ENCODE data around the gene ANKRD10. TPM values are rescaled to one million over a fixed set of nuclear protein-coding genes. Genes with fewer than 3 reads are reported as not detected.
A peak's percentile ranks its signal among the peaks of the same experiment; 100 is the strongest.

The ANKRD10 gene
- total and polyA plus RNA-seq, 3 experiments from 2014 or later, result 65.4 to 76.1 (median 65.8) TPM

DNA sequence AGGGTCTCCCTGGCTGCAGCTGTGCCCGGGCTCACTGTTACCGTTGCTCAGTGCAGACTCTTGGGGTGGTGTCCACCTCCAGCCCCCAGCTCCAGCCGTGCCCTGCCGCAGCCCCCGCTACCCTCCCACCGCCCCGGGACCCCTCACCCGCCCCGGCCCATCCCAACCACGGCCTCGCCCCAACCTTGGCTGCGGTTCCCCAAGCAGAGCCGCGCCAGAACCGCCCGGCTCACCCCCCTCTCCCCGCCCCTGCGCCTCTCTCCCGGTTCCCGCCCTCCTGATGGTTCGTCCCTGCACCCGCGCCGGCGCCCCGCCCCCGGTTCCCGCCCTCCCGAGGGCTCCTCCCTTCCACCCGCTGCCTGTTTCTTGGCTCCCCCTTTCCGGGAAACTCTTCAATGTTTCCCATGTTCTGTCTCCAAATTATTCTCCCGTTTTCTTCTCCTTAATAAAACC lies 40.3 kb downstream of the ANKRD10 start:
- peaks cover 6 to 19% (median 7%) of the 10 kb centered on the region in 3 donors for H3K4me1 Mint-ChIP-seq
- ChIA-PET POLR2A (no interaction called here), CTCF (no interaction called here)
- Histone ChIP-seq H3K9me3 (ENCODE audit: low read length) (no peaks in the 10 kb centered on the region), H3K4me1 (ENCODE audit: insufficient read depth, low read length) (peaks cover 14% of the 10 kb centered on the region), H3K27me3 (ENCODE audit: insufficient read depth, low read length, poor library complexity, severe bottlenecking) (no peaks in the 10 kb centered on the region), H3K27ac (ENCODE audit: low read depth, low read length) (no peak overlapping the region), H3K4me3 (ENCODE audit: low read length) (peak overlapping the region; percentile 51), H3K36me3 (ENCODE audit: insufficient read depth, low read length) (no peaks in the 10 kb centered on the region)
- H3K4me3 Mint-ChIP-seq, result peak overlapping the region; percentile 1 to 82 (median 70)
- H3K27ac Mint-ChIP-seq, result peak overlapping the region in 3 of 8 donors; percentile 8 to 60 (median 39)
- H3K36me3 Mint-ChIP-seq, result no peaks in the 10 kb centered on the region
- H3K9me3 Mint-ChIP-seq, result no peaks in the 10 kb centered on the region
- H3K27me3 Mint-ChIP-seq, result peaks cover 13 to 30% of the 10 kb centered on the region in 2 donors
- DNase-seq, result peak in 2 of 5 donors; percentile 7 to 16

DNA sequence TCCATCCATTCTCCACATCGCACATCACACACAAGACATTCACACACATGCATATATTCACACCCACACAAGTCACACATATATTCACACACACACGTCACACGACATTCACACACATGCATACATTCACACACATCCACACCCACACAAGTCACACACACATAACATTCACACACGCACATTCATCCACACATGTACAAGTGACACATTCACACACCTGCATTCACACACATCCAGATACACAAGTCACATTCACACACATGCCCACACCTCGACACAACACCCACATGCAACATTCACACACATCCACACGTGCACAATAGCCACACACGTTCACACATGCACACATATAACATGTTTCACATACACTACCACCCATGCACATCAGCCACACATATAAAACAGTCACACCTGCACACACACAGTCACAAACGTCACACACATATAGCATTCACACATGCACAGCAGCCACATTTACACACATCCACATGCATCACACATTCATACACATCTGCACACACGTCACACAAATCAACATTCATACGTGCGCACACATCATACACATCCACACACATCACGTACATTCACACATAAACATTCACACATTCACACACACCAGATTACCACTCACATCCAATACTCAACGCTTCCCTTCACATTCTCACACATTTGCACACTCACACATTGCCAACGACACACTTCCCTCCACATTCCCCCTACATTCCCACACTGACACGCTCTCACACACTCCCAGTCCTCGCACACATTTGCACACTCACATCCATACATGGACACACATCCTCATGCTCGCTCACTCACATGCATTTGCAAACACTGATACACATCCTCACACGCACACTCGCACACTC lies 41.0 kb downstream of the ANKRD10 start:
- H3K36me3 ChIP-seq (ENCODE audit: insufficient read depth, low read length), result no peaks in the 10 kb centered on the region
- H3K27me3 ChIP-seq (ENCODE audit: insufficient read depth, low read length, poor library complexity, severe bottlenecking), result no peaks in the 10 kb centered on the region
- H3K4me3 ChIP-seq (ENCODE audit: low read length), result peak overlapping the region; percentile 51
- Mint-ChIP-seq H3K27me3 (peaks cover 19 to 37% of the 10 kb centered on the region in 2 donors), H3K4me3 (no peak overlapping the region), H3K4me1 (peaks cover 6 to 24% (median 7%) of the 10 kb centered on the region in 3 donors), H3K36me3 (no peaks in the 10 kb centered on the region), H3K27ac (no peak overlapping the region), H3K9me3 (no peaks in the 10 kb centered on the region)
- H3K4me1 ChIP-seq (ENCODE audit: insufficient read depth, low read length), result peaks cover 14% of the 10 kb centered on the region
- ChIA-PET CTCF (no interaction called here), POLR2A (no interaction called here)
- H3K27ac ChIP-seq (ENCODE audit: low read depth, low read length), result no peak overlapping the region
- no peaks in the 10 kb centered on the region for H3K9me3 ChIP-seq (ENCODE audit: low read length)
- no peak for DNase-seq

DNA sequence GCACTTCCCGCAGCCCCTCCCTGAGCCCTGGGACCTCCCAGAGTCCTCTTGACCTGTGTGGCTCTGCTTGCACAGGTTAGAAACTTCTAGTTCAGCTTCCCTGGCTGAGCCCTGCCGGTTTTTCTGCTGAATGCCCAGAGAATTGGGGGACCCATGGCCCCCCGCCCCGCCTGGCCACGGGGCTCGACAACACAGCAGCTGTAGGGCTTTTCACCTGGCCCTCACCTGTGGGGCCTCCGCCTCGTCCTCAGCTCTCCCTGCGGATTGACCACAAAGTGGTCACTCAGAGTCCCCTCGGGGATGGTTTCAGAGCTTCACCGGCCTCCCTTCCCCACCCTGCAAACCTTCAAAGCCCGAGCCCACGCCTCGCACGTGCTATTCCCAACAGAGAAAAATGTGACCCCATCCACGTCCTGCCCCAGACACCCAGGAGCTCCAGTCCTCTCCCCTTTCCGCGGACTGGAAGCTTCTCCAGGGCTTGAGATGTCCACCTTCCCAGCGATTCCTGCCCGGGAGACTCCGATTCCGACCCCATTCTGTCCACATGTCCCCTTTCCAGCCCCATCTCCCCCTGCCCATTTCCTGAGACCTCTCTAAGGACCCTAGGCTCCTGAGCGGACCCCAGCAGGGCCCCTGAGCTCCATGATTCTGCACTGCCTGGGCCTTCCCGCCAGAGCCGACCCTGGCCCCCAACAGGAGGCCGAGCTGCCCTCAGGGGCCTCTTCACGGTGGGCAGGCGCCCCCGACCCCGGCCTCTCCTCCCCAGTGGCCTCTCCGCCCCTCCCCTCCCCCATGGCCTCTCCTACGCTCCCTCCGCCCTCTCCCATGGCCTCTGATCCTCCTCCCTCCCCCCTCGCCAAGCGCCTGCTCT lies 41.9 kb downstream of the ANKRD10 start:
- CTCF ChIA-PET, result no interaction called here
- Histone ChIP-seq H3K9me3 (ENCODE audit: low read length) (no peaks in the 10 kb centered on the region), H3K36me3 (ENCODE audit: insufficient read depth, low read length) (no peaks in the 10 kb centered on the region), H3K27ac (ENCODE audit: low read depth, low read length) (no peak overlapping the region), H3K27me3 (ENCODE audit: insufficient read depth, low read length, poor library complexity, severe bottlenecking) (no peaks in the 10 kb centered on the region), H3K4me3 (ENCODE audit: low read length) (no peak overlapping the region), H3K4me1 (ENCODE audit: insufficient read depth, low read length) (peaks cover 14% of the 10 kb centered on the region)
- POLR2A ChIA-PET, result no interaction called here
- H3K4me3 Mint-ChIP-seq, result peak overlapping the region in 1 of 7 donors; percentile 43
- no peak overlapping the region for H3K27ac Mint-ChIP-seq
- H3K27me3 Mint-ChIP-seq, result peaks cover 27 to 44% of the 10 kb centered on the region in 2 donors
- DNase-seq, result no peak
- no peaks in the 10 kb centered on the region for H3K9me3 Mint-ChIP-seq
- H3K4me1 Mint-ChIP-seq, result peaks cover 6 to 24% (median 7%) of the 10 kb centered on the region in 3 donors
- peaks cover 0 to 2% (median 0%) of the 10 kb centered on the region in 3 donors for H3K36me3 Mint-ChIP-seq

DNA sequence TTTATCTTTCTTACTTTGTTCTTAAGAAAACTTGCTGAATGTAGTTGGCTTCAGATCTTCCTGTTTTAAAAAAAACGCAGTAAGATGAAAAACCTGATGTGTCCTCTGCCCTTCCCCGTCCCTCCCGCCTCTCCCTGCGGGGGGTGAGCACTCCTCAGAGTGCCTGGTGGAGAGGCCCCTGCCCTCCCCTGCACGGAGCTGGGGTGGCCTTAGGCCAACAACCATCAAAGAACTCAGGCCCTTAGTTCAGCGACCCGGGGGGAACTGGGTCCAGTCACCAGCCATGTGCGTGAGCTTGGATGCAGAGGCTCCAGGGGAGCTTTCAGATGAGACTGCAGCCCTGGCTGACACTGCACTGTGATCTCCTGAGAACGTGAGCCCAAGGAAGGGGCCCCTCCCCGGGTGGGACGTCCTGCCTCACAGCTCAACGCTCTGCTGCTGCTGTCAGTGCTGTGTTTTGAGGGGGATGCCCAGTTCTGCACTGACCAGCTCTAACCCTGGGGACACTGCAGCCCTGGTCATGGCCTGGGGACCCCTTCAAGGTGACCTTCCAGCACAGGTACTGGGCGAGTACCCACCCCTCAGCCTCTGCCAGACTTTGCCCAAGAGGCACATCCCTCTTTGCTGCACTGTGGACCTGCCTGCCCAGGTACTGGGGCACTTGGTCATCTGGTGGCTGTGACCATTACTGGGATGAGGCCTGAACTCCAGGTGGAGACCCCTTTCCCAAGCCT lies 42.7 kb downstream of the ANKRD10 start:
- Histone ChIP-seq H3K27me3 (ENCODE audit: insufficient read depth, low read length, poor library complexity, severe bottlenecking) (no peaks in the 10 kb centered on the region), H3K27ac (ENCODE audit: low read depth, low read length) (no peak overlapping the region), H3K36me3 (ENCODE audit: insufficient read depth, low read length) (no peaks in the 10 kb centered on the region), H3K9me3 (ENCODE audit: low read length) (no peaks in the 10 kb centered on the region), H3K4me3 (ENCODE audit: low read length) (no peak overlapping the region), H3K4me1 (ENCODE audit: insufficient read depth, low read length) (peaks cover 14% of the 10 kb centered on the region)
- peaks cover 32 to 52% of the 10 kb centered on the region in 2 donors for H3K27me3 Mint-ChIP-seq
- H3K36me3 Mint-ChIP-seq, result peaks cover 0 to 2% (median 0%) of the 10 kb centered on the region in 3 donors
- H3K4me1 Mint-ChIP-seq, result peaks cover 6 to 24% (median 7%) of the 10 kb centered on the region in 3 donors
- no peak overlapping the region for H3K4me3 Mint-ChIP-seq
- no peaks in the 10 kb centered on the region for H3K9me3 Mint-ChIP-seq
- ChIA-PET POLR2A (no interaction called here), CTCF (no interaction called here)
- DNase-seq, result no peak
- no peak overlapping the region for H3K27ac Mint-ChIP-seq

DNA sequence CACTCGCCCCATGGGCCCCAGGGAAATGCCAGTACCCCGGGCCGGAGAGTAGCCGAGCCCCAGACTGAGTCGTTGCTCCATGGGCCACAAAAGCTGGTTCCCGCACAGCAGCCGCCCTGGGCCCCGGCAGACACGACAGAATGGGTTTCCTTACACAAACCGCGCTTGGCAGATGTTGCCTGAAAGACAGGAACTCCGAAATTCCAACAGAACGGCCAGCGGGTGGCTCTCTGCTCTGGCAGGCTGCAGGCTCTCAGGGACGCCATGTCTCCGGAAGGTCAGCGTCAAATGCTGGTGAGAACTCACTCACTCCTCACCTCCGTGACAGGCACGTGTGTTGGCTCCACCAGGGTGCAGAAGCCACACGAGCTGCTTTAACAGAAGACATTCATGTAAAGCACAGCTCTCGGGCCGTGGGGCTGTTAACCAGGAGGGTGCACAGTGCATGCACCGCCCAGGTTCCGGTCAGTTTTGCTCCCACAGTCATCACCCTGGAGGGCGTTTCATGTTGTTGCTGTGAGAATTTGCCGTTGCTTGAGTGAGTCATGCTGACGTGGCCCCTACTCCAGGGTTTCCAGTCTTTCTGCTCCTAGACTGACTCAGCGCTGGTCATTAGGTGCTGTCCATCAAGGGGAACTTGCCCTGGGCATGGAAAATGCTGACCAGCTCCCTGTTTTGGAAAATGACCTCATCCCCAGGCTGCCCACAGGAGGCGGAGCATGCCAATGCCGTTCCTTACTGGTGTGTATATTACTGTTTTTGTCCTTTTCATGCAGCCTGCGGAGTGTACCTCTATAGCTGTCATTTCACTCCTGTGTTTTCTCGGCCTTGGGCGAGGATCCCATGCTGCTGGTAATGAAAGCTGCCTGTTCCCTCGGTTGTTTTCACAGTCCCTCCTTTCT lies 44.8 kb downstream of the ANKRD10 start:
- Mint-ChIP-seq H3K9me3 (no peaks in the 10 kb centered on the region), H3K4me3 (peak overlapping the region in 5 of 7 donors; percentile 18 to 63 (median 47)), H3K4me1 (peaks cover 4 to 22% (median 5%) of the 10 kb centered on the region in 3 donors), H3K27ac (peak overlapping the region in 1 of 8 donors; percentile 12), H3K27me3 (peaks cover 34 to 67% of the 10 kb centered on the region in 2 donors), H3K36me3 (peaks cover 0 to 5% (median 0%) of the 10 kb centered on the region in 3 donors)
- no peak for DNase-seq
- H3K27ac ChIP-seq (ENCODE audit: low read depth, low read length), result peak overlapping the region; percentile 68
- POLR2A ChIA-PET, result no interaction called here
- no peaks in the 10 kb centered on the region for H3K27me3 ChIP-seq (ENCODE audit: insufficient read depth, low read length, poor library complexity, severe bottlenecking)
- no peaks in the 10 kb centered on the region for H3K36me3 ChIP-seq (ENCODE audit: insufficient read depth, low read length)
- CTCF ChIA-PET, result no interaction called here
- H3K9me3 ChIP-seq (ENCODE audit: low read length), result no peaks in the 10 kb centered on the region
- H3K4me3 ChIP-seq (ENCODE audit: low read length), result peak overlapping the region; percentile 24
- peaks cover 13% of the 10 kb centered on the region for H3K4me1 ChIP-seq (ENCODE audit: insufficient read depth, low read length)

DNA sequence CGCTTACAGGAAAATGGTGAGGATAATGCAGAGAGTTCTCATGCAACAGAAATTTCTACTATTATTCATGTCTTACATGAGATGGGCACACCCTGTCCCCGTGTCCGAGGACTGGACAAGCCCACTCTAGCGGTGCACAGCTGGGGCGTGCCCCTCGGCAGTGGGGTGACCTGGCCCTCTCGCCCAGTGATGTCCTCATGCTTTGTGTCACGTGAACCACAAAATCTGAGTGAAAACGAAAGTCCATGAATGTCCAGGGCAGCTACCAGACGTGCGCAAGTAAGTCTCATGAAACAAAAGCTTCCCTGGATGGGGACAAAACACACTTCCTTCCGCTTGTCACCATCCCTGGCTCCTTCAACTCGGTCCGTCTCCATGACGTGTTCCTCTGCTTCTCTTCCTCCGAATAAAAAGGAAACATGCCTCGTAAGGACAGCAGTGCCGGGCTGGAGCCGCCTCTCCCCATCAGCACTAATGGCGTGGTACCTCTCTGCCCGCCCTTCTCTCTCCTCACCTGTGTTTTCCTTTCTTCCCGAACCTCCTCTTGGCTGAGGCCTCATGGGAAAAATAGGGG lies 45.6 kb downstream of the ANKRD10 start:
- Mint-ChIP-seq H3K36me3 (peaks cover 0 to 6% (median 0%) of the 10 kb centered on the region in 3 donors), H3K27ac (no peak overlapping the region), H3K9me3 (no peaks in the 10 kb centered on the region), H3K27me3 (peaks cover 34 to 68% of the 10 kb centered on the region in 2 donors), H3K4me3 (peak overlapping the region in 4 of 7 donors; percentile 18 to 63 (median 48)), H3K4me1 (peaks cover 0 to 17% (median 0%) of the 10 kb centered on the region in 3 donors)
- CTCF ChIA-PET, result no interaction called here
- peaks cover 9% of the 10 kb centered on the region for H3K4me1 ChIP-seq (ENCODE audit: insufficient read depth, low read length)
- H3K9me3 ChIP-seq (ENCODE audit: low read length), result no peaks in the 10 kb centered on the region
- H3K4me3 ChIP-seq (ENCODE audit: low read length), result peak overlapping the region; percentile 24
- DNase-seq, result no peak
- H3K27ac ChIP-seq (ENCODE audit: low read depth, low read length), result peak overlapping the region; percentile 68
- no peaks in the 10 kb centered on the region for H3K27me3 ChIP-seq (ENCODE audit: insufficient read depth, low read length, poor library complexity, severe bottlenecking)
- POLR2A ChIA-PET, result no interaction called here
- H3K36me3 ChIP-seq (ENCODE audit: insufficient read depth, low read length), result no peaks in the 10 kb centered on the region

DNA sequence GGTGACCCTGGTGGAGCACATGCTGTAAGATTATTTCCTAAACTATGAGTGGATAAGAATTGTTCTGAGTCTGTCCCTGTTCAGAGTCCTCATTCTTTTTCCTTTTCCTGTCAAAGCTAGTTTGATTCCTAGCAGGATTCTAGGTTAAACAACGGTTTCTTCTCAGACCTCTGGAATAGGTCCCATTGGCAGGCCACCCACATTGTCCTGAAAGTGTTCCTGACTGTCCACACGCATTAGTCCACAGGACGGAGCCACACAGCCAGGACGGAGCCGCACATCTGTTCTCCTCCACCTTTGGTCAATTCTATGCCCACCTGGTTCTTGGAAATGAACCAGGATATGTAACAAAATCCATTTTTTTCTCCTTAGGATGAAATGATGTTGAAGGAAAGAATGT lies 46.1 kb downstream of the ANKRD10 start:
- ChIA-PET CTCF (no interaction called here), POLR2A (no interaction called here)
- Histone ChIP-seq H3K27ac (ENCODE audit: low read depth, low read length) (no peak overlapping the region), H3K4me1 (ENCODE audit: insufficient read depth, low read length) (peaks cover 3% of the 10 kb centered on the region), H3K9me3 (ENCODE audit: low read length) (no peaks in the 10 kb centered on the region), H3K36me3 (ENCODE audit: insufficient read depth, low read length) (no peaks in the 10 kb centered on the region), H3K27me3 (ENCODE audit: insufficient read depth, low read length, poor library complexity, severe bottlenecking) (no peaks in the 10 kb centered on the region), H3K4me3 (ENCODE audit: low read length) (no peak overlapping the region)
- Mint-ChIP-seq H3K36me3 (peaks cover 0 to 6% (median 0%) of the 10 kb centered on the region in 3 donors), H3K4me3 (no peak overlapping the region), H3K27ac (no peak overlapping the region), H3K27me3 (peaks cover 34 to 74% of the 10 kb centered on the region in 2 donors), H3K4me1 (peaks cover 0 to 17% (median 0%) of the 10 kb centered on the region in 3 donors), H3K9me3 (no peaks in the 10 kb centered on the region)
- no peak for DNase-seq
